Mesendoderm (in vitro differentiated cells): ENCODE results near the gene LAMP2.

Experiments used
- DNase-seq: peaks from one replicate; pipeline ENCODE4 v3.0.0; 2013
- H2AK5ac ChIP-seq: 2 replicates; pipeline ENCODE4 v1.6.1; 2013; ENCODE audit warnings: low read length, inconsistent platforms
- H2BK120ac ChIP-seq: 2 replicates; pipeline ENCODE4 v1.6.1; 2013; ENCODE audit warnings: low read depth, mild to moderate bottlenecking, low read length, moderate library complexity, mixed read lengths
- H2BK15ac ChIP-seq: replicated peaks from 2 replicates; pipeline ENCODE4 v1.6.1; 2013; ENCODE audit warnings: low read depth, mild to moderate bottlenecking, moderate library complexity
- H2BK5ac ChIP-seq: 2 replicates; pipeline ENCODE4 v1.6.1; 2013; ENCODE audit warnings: low read length, inconsistent platforms
- H3K18ac ChIP-seq: 2 replicates; pipeline ENCODE4 v1.6.1; 2013; ENCODE audit warnings: mild to moderate bottlenecking, low read length, mixed read lengths
- H3K23ac ChIP-seq: one replicate; pipeline ENCODE4 v1.6.1; 2013; ENCODE audit warnings: low read length
- H3K27ac ChIP-seq: 2 replicates; pipeline ENCODE4 v1.5.1; 2013; ENCODE audit warnings: low read depth, mild to moderate bottlenecking, inconsistent platforms, low read length, moderate library complexity
- H3K27me3 ChIP-seq: 2 replicates; pipeline ENCODE4 v1.6.1; 2013; ENCODE audit warnings: low read length, control low read depth, mild to moderate bottlenecking, inconsistent platforms; ENCODE audit not compliant: insufficient read depth, poor library complexity
- H3K36me3 ChIP-seq: 2 replicates; pipeline ENCODE4 v1.6.1; 2013; ENCODE audit warnings: low read length, inconsistent platforms; ENCODE audit not compliant: control insufficient read depth, insufficient read depth
- H3K4ac ChIP-seq: one replicate; pipeline ENCODE4 v1.6.1; 2013; ENCODE audit warnings: low read depth, mild to moderate bottlenecking, low read length, moderate library complexity
- H3K4me1 ChIP-seq: 2 replicates; pipeline ENCODE4 v1.6.1; 2013; ENCODE audit warnings: low read depth, low read length, inconsistent platforms; ENCODE audit not compliant: control insufficient read depth
- H3K4me2 ChIP-seq: 2 replicates; pipeline ENCODE4 v1.6.1; 2013; ENCODE audit warnings: low read length
- H3K4me3 ChIP-seq: 2 replicates; pipeline ENCODE4 v1.5.1; 2013; ENCODE audit warnings: mild to moderate bottlenecking, low read length
- H3K56ac ChIP-seq: one replicate; pipeline ENCODE4 v1.6.1; 2013; ENCODE audit warnings: low read length
- H3K79me1 ChIP-seq: 2 replicates; pipeline ENCODE4 v1.6.1; 2013; ENCODE audit warnings: low read length, inconsistent platforms
- H3K79me2 ChIP-seq: 2 replicates; pipeline ENCODE4 v1.6.1; 2013; ENCODE audit warnings: mild to moderate bottlenecking, low read length; ENCODE audit not compliant: control insufficient read depth, insufficient read depth
- H3K9ac ChIP-seq: 2 replicates; pipeline ENCODE4 v1.6.1; 2013; ENCODE audit warnings: low read length, inconsistent platforms
- H4K5ac ChIP-seq: one replicate; pipeline ENCODE4 v1.6.1; 2013; ENCODE audit warnings: low read length
- H4K8ac ChIP-seq: one replicate; pipeline ENCODE4 v1.6.1; 2013; ENCODE audit warnings: low read depth, mild to moderate bottlenecking, control low read depth, low read length, moderate library complexity
- WGBS: extraction: QIAGEN DNeasy Blood & Tissue Kit; methylation state at CpG from one replicate; pipeline ENCODE4 v1.1.7; 2013; ENCODE audit warnings: low lambda C conversion rate, missing lambda C conversion rate; ENCODE audit not compliant: insufficient coverage; ENCODE audit errors: extremely low coverage; 5-methylcytosine and 5-hydroxymethylcytosine counted together

LAMP2 gene

DNA sequence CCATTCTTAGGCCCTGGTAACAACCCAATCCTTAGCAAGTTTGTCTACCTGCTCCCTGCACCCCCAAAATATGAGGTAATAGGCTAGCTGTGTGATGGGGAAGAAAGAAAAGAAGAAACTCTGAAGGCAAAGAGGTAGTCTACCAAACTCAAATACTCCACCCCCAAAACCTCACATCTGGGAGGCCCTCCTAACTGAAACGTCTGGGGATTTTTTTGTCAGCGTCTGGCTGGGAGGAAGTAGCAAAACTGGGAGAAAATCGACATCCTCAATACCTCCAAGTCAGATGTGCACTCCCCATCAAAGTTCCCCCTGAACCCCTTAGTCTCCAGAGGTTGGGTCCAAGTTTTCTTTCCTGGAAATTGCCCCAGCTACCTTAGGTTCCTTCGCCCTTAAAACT is 1.0 kb downstream of the LAMP2 start:
- DNase-seq: no peak

GRCh38 chrX:120464411-120464810 is 4.7 kb downstream of the LAMP2 start:
- Histone ChIP-seq H3K9ac (no peak overlapping the region), H3K4me3 (no peak overlapping the region), H3K18ac (no peak overlapping the region), H3K4ac (no peak overlapping the region), H2AK5ac (no peak overlapping the region), H3K56ac (no peak overlapping the region), H4K5ac (no peak overlapping the region), H3K23ac (no peak overlapping the region), H3K4me1 (no peaks in the 10 kb centered on the region), H3K4me2 (no peak overlapping the region), H4K8ac (no peak overlapping the region), H3K27me3 (no peaks in the 10 kb centered on the region), H3K79me1 (no peaks in the 10 kb centered on the region), H2BK5ac (no peak overlapping the region), H3K27ac (no peak overlapping the region), H3K79me2 (peaks cover 11% of the 10 kb centered on the region), H2BK15ac (no peak overlapping the region), H2BK120ac (no peak overlapping the region), H3K36me3 (no peaks in the 10 kb centered on the region)
- WGBS: no CpG with 5 or more reads among the region's 4 CpGs
- no peak for DNase-seq

More for the DNA sequence above, 1.0 kb downstream of the LAMP2 start:
- H3K4me2 ChIP-seq: peak overlapping the region; percentile 61
- no peak overlapping the region for H3K23ac ChIP-seq
- peak overlapping the region; percentile 82 for H3K4me3 ChIP-seq
- no peak overlapping the region for H2BK5ac ChIP-seq
- H3K56ac ChIP-seq: peak overlapping the region; percentile 86
- WGBS: no CpG with 5 or more reads among the region's 4 CpGs
- H3K79me1 ChIP-seq: no peaks in the 10 kb centered on the region
- H4K8ac ChIP-seq: no peak overlapping the region
- peak overlapping the region; percentile 79 for H3K27ac ChIP-seq
- H3K9ac ChIP-seq: peak overlapping the region; percentile 86
- H3K4me1 ChIP-seq: no peaks in the 10 kb centered on the region
- H3K79me2 ChIP-seq: peaks cover 11% of the 10 kb centered on the region
- no peak overlapping the region for H2AK5ac ChIP-seq
- peak overlapping the region; percentile 4 for H3K4ac ChIP-seq
- H3K27me3 ChIP-seq: no peaks in the 10 kb centered on the region
- H2BK15ac ChIP-seq: no peak overlapping the region
- H2BK120ac ChIP-seq: no peak overlapping the region
- no peak overlapping the region for H4K5ac ChIP-seq
- no peaks in the 10 kb centered on the region for H3K36me3 ChIP-seq
- H3K18ac ChIP-seq: no peak overlapping the region

DNA sequence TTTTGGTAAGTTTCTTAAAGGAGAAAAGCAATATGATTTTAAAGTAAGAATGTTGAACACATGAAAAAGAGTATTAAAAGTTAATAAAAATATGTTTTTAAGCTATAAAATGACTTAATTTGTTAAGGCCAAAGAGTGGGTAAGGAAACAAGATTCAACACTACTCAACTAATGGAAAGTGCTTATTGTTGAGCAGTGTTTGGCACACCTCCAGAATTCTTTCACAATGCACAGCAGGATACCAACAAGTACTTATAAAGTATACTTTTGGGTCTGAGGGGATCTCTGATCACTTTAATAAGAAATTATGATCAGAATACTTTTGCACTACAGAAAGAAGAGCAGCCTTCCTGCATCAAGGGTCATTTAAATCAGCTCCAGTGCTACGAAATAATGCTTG is 5.9 kb downstream of the LAMP2 start:
- Histone ChIP-seq H2AK5ac (no peak overlapping the region), H3K23ac (no peak overlapping the region), H3K79me2 (peaks cover 7% of the 10 kb centered on the region), H3K18ac (no peak overlapping the region), H3K4ac (no peak overlapping the region), H2BK15ac (no peak overlapping the region), H3K4me2 (no peak overlapping the region), H3K27ac (no peak overlapping the region), H3K56ac (no peak overlapping the region), H3K4me3 (no peak overlapping the region), H3K9ac (no peak overlapping the region), H2BK120ac (no peak overlapping the region), H3K4me1 (no peaks in the 10 kb centered on the region), H3K27me3 (no peaks in the 10 kb centered on the region), H4K8ac (no peak overlapping the region), H3K79me1 (no peaks in the 10 kb centered on the region), H2BK5ac (no peak overlapping the region), H4K5ac (no peak overlapping the region), H3K36me3 (no peaks in the 10 kb centered on the region)
- no CpG with 5 or more reads among the region's 1 CpG for WGBS
- DNase-seq: no peak

DNA sequence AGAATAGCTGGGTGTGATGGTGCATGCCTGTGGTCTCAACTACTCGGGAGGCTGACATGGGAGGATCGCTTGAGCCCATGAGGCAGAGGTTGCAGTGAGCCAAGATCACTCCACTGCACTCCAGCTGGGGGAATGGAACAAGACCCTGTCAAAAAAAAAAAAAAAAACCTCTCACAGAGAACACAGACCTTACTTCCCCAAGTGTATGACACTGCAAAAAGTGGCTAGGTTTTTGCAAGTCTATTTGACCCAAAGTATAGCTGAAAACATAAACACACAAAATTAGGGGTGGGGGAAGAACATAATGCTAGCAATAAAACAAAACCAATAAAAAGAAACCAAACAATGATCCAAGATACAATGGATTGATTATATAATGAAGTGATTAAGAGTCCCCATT is 6.7 kb downstream of the LAMP2 start:
- no peak overlapping the region for H2BK15ac ChIP-seq
- H3K56ac ChIP-seq: no peak overlapping the region
- H3K9ac ChIP-seq: no peak overlapping the region
- no CpG with 5 or more reads among the region's 2 CpGs for WGBS
- no peak overlapping the region for H3K4me3 ChIP-seq
- H2AK5ac ChIP-seq: no peak overlapping the region
- no peak overlapping the region for H3K23ac ChIP-seq
- no peak overlapping the region for H4K5ac ChIP-seq
- H3K36me3 ChIP-seq: no peaks in the 10 kb centered on the region
- no peak overlapping the region for H3K18ac ChIP-seq
- no peaks in the 10 kb centered on the region for H3K79me1 ChIP-seq
- H3K4me1 ChIP-seq: no peaks in the 10 kb centered on the region
- H2BK120ac ChIP-seq: no peak overlapping the region
- H3K27ac ChIP-seq: no peak overlapping the region
- H2BK5ac ChIP-seq: no peak overlapping the region
- no peak overlapping the region for H3K4ac ChIP-seq
- H4K8ac ChIP-seq: no peak overlapping the region
- H3K4me2 ChIP-seq: no peak overlapping the region
- no peak for DNase-seq
- no peaks in the 10 kb centered on the region for H3K27me3 ChIP-seq
- H3K79me2 ChIP-seq: peaks cover 3% of the 10 kb centered on the region

DNA sequence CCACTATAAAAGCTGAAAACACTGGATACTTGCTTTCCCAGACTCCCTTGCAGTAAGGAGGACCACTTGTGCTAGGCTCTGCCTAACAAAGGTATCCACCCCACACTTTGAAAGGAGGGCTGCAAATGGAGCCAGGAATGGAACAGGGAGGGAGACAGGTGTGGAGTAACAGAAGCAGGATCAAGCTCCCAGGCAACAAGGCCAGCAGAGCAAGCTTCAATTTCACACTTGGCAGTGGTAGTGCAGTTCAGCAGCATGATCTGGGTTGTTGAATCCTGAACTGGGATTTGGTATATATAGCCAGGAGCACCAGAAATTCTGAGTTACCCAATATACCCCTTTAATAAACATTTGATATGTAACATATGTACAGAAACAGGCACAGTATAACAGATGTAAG is 9.8 kb downstream of the LAMP2 start:
- no peak overlapping the region for H2BK120ac ChIP-seq
- DNase-seq: no peak
- no peak overlapping the region for H3K27ac ChIP-seq
- no peak overlapping the region for H3K18ac ChIP-seq
- no peak overlapping the region for H3K4me2 ChIP-seq
- no peaks in the 10 kb centered on the region for H3K4me1 ChIP-seq
- H3K4ac ChIP-seq: no peak overlapping the region
- no peaks in the 10 kb centered on the region for H3K36me3 ChIP-seq
- no peak overlapping the region for H3K9ac ChIP-seq
- H3K56ac ChIP-seq: no peak overlapping the region
- no peak overlapping the region for H4K8ac ChIP-seq
- H2AK5ac ChIP-seq: no peak overlapping the region
- H3K23ac ChIP-seq: no peak overlapping the region
- H3K27me3 ChIP-seq: no peaks in the 10 kb centered on the region
- H3K79me1 ChIP-seq: no peaks in the 10 kb centered on the region
- no peak overlapping the region for H2BK5ac ChIP-seq
- H2BK15ac ChIP-seq: no peak overlapping the region
- H3K79me2 ChIP-seq: no peaks in the 10 kb centered on the region
- no peak overlapping the region for H3K4me3 ChIP-seq
- no peak overlapping the region for H4K5ac ChIP-seq

DNA sequence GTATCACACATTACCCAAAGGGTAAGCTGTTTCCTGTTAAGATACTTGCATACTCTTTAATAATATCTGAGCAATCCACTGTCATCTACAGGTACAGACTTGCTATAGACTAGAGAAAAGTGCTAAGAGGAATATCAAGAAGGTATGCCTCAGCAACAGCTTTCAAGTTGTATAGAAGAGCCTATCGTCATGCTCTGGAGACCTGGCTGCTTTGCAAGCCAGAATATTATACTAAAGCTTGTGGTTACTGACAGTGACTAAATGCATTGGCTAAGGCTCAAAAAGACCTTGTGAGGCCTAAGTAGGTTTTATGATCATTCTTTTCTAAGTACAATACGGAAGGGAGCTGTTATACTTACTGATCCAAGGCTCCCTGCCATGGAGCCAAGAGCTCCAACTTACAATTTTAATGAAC is 11.3 kb downstream of the LAMP2 start:
- Histone ChIP-seq H2AK5ac (no peak overlapping the region), H3K23ac (no peak overlapping the region), H3K27ac (no peak overlapping the region), H2BK15ac (no peak overlapping the region), H3K4ac (no peak overlapping the region), H3K4me3 (no peak overlapping the region), H2BK120ac (no peak overlapping the region), H3K18ac (no peak overlapping the region), H3K4me2 (no peak overlapping the region), H3K56ac (no peak overlapping the region), H3K4me1 (no peaks in the 10 kb centered on the region), H3K9ac (no peak overlapping the region), H2BK5ac (no peak overlapping the region), H3K79me2 (no peaks in the 10 kb centered on the region), H4K5ac (no peak overlapping the region), H3K79me1 (no peaks in the 10 kb centered on the region), H3K27me3 (no peaks in the 10 kb centered on the region), H4K8ac (no peak overlapping the region), H3K36me3 (no peaks in the 10 kb centered on the region)
- WGBS: no CpG with 5 or more reads among the region's 2 CpGs
- DNase-seq: no peak
